Stimulated activated CD4-positive, alpha-beta T cell treated with anti-CD3 and anti-CD28 coated beads, Interleukin-1b, Interleukin-23, amount 100 ng/mL, for 24 hours (primary cell): ENCODE data around the gene ITPK1.

ENCODE experiments used
- DNase-seq, 4 experiments: peaks; one replicate each; pipeline ENCODE4 v3.0.0-alpha.2; 2020; ENCODE audit warnings: low read depth in 4 of 4, low spot score in 1 of 4

ITPK1 gene

GRCh38 chr14:93045965-93046704 is 69.6 kb downstream of the ITPK1 start:
- no peak for DNase-seq

- no peak for DNase-seq
These were observed 70.5 kb downstream of the ITPK1 start for GRCh38 chr14:93045211-93045674.

GRCh38 chr14:93044556-93044955 is 71.2 kb downstream of the ITPK1 start:
- no peak for DNase-seq

GRCh38 chr14:93044121-93044520 is 71.6 kb downstream of the ITPK1 start:
- no peak for DNase-seq

GRCh38 chr14:93042968-93043940 is 72.5 kb downstream of the ITPK1 start:
- no peak for DNase-seq

- DNase-seq = no peak
These were observed 73.9 kb downstream of the ITPK1 start for GRCh38 chr14:93041830-93042229.

- no peak for DNase-seq
These were observed 74.7 kb downstream of the ITPK1 start for GRCh38 chr14:93040982-93041381.

GRCh38 chr14:93040443-93040842 is 75.3 kb downstream of the ITPK1 start:
- DNase-seq = no peak

GRCh38 chr14:93039649-93040315 is 75.9 kb downstream of the ITPK1 start:
- DNase-seq = no peak

- DNase-seq = no peak
These were observed 78.4 kb downstream of the ITPK1 start for GRCh38 chr14:93037351-93037750.

- DNase-seq = no peak
These were observed 78.9 kb downstream of the ITPK1 start for GRCh38 chr14:93036652-93037345.

GRCh38 chr14:93035917-93036651 is 79.6 kb downstream of the ITPK1 start:
- no peak for DNase-seq

- DNase-seq = no peak
These were observed 80.2 kb downstream of the ITPK1 start for GRCh38 chr14:93035585-93035916.

- no peak for DNase-seq
These were observed 81.1 kb downstream of the ITPK1 start for GRCh38 chr14:93034671-93034994.

- no peak for DNase-seq
These were observed 81.6 kb downstream of the ITPK1 start for GRCh38 chr14:93033983-93034670.

- DNase-seq = no peak
These were observed 82.4 kb downstream of the ITPK1 start for GRCh38 chr14:93033084-93033982.

GRCh38 chr14:93032421-93032936 is 83.2 kb downstream of the ITPK1 start:
- DNase-seq = no peak

GRCh38 chr14:93031505-93032315 is 84.0 kb downstream of the ITPK1 start:
- DNase-seq = no peak
